Activated naive CD8-positive, alpha-beta T cell treated with anti-CD3 and anti-CD28 coated beads, Interleukin-2, amount 10 ng/mL, durations not matched to agents 7 days and 5 days (primary cell): Measurements from ENCODE around the gene CSNK2A1. TPM values are rescaled to one million over a fixed set of nuclear protein-coding genes. Genes with fewer than 3 reads are reported as not detected.
"Not testable (repeated sequence)": the region's sequence is repeated elsewhere in the genome, so short reads cannot be mapped to it uniquely, and the experiment has no call there.

ENCODE experiments used
- ATAC-seq: fragments of 150-1000 bp; cut with Tn5 transposase; one replicate; pipeline ENCODE4 v1.10.0; 2021; ENCODE audit warnings: low read depth, moderate library complexity
- POLR2A ChIA-PET: fragments of 350-600 bp; sonication (Branson Sonifier 250); formaldehyde crosslinking; loops from one replicate; lab custom pipeline; 2021; ENCODE audit warnings: antibody characterized with exemption; lab: Charles Lee
- DNase-seq: peaks from one replicate; pipeline ENCODE4 v3.0.0; 2021
- H3K27ac Mint-ChIP-seq: one replicate; pipeline ENCODE4 v1.8.0; 2022; ENCODE audit warnings: mild to moderate bottlenecking, mixed read lengths
- H3K27me3 Mint-ChIP-seq: one replicate; pipeline ENCODE4 v1.8.0; 2022; ENCODE audit warnings: mild to moderate bottlenecking, moderate library complexity, mixed read lengths
- H3K36me3 Mint-ChIP-seq: one replicate; pipeline ENCODE4 v1.8.0; 2021; ENCODE audit warnings: mild to moderate bottlenecking, mixed read lengths
- H3K4me1 Mint-ChIP-seq: one replicate; pipeline ENCODE4 v1.8.0; 2021; ENCODE audit warnings: mixed read lengths
- H3K4me3 Mint-ChIP-seq: one replicate; pipeline ENCODE4 v1.8.0; 2022; ENCODE audit warnings: mild to moderate bottlenecking, moderate library complexity, mixed read lengths
- H3K9me3 Mint-ChIP-seq: one replicate; pipeline ENCODE4 v1.8.0; 2021; ENCODE audit warnings: mixed read lengths
- total RNA-seq, 2 experiments: library from RNA; stranded (reverse); gene quantifications; one replicate each; pipeline ENCODE4 v1.2.3, GENCODE V29; 2021

CSNK2A1 gene
- total RNA-seq = 100 to 1,000 TPM; 113 to 114 TPM

- peaks cover 34% of the 10 kb centered on the region for H3K36me3 Mint-ChIP-seq
- DNase-seq (peak; percentile 97), ATAC-seq (peak; percentile 94)
- POLR2A ChIA-PET = interaction anchor here (0.9 to 2.3 kb wide), 6 partner anchors 35 to 247 kb away, joined by 3 to 8 read pairs (median 4); partner anchors contain the start of genes TRIB3 and ZCCHC3
- peaks cover 9% of the 10 kb centered on the region for H3K9me3 Mint-ChIP-seq
- H3K4me1 Mint-ChIP-seq = peaks cover 27% of the 10 kb centered on the region
- H3K27me3 Mint-ChIP-seq = peaks cover 4% of the 10 kb centered on the region
- peak within 1 kb of the TSS; percentile 83 for H3K4me3 Mint-ChIP-seq
- H3K27ac Mint-ChIP-seq = peak within 1 kb of the TSS; percentile 98
Observed at GRCh38 chr20:543369-544152, at the start of gene CSNK2A1. CSNK2A1 (minus strand) TSS chr20:543790; CDS start chr20:508551, 35,239 bp downstream.

- no peak overlapping the region for H3K4me3 Mint-ChIP-seq
- DNase-seq = no peak
- no peak overlapping the region for H3K27ac Mint-ChIP-seq
- H3K9me3 Mint-ChIP-seq = no peaks in the 10 kb centered on the region
- POLR2A ChIA-PET = no interaction called here
- no peak for ATAC-seq
- no peaks in the 10 kb centered on the region for H3K27me3 Mint-ChIP-seq
- no peaks in the 10 kb centered on the region for H3K4me1 Mint-ChIP-seq
- no peaks in the 10 kb centered on the region for H3K36me3 Mint-ChIP-seq
Observed at GRCh38 chr20:592506-592905, 48.9 kb upstream of the CSNK2A1 start.

GRCh38 chr20:591941-592340 is 48.4 kb upstream of the CSNK2A1 start:
- H3K9me3 Mint-ChIP-seq = no peaks in the 10 kb centered on the region
- no peak overlapping the region for H3K27ac Mint-ChIP-seq
- ATAC-seq (no peak), DNase-seq (no peak)
- no peaks in the 10 kb centered on the region for H3K4me1 Mint-ChIP-seq
- POLR2A ChIA-PET = no interaction called here
- no peak overlapping the region for H3K4me3 Mint-ChIP-seq
- no peaks in the 10 kb centered on the region for H3K27me3 Mint-ChIP-seq
- no peaks in the 10 kb centered on the region for H3K36me3 Mint-ChIP-seq

- DNase-seq (no peak), ATAC-seq (no peak)
- Mint-ChIP-seq H3K9me3 (no peaks in the 10 kb centered on the region), H3K4me1 (no peaks in the 10 kb centered on the region), H3K4me3 (no peak overlapping the region), H3K27me3 (no peaks in the 10 kb centered on the region), H3K36me3 (no peaks in the 10 kb centered on the region), H3K27ac (no peak overlapping the region)
- POLR2A ChIA-PET = no interaction called here
Observed at GRCh38 chr20:588932-589672, 45.5 kb upstream of the CSNK2A1 start.

GRCh38 chr20:588476-588875 is 44.9 kb upstream of the CSNK2A1 start:
- Mint-ChIP-seq H3K36me3 (no peaks in the 10 kb centered on the region), H3K9me3 (no peaks in the 10 kb centered on the region), H3K27me3 (no peaks in the 10 kb centered on the region), H3K4me1 (no peaks in the 10 kb centered on the region), H3K27ac (no peak overlapping the region), H3K4me3 (no peak overlapping the region)
- ATAC-seq (no peak), DNase-seq (no peak)
- POLR2A ChIA-PET = no interaction called here

GRCh38 chr20:584971-585301 is 41.3 kb upstream of the CSNK2A1 start:
- Mint-ChIP-seq H3K4me3 (no peak overlapping the region), H3K27me3 (no peaks in the 10 kb centered on the region), H3K4me1 (no peaks in the 10 kb centered on the region), H3K9me3 (no peaks in the 10 kb centered on the region), H3K36me3 (no peaks in the 10 kb centered on the region), H3K27ac (no peak overlapping the region)
- DNase-seq (no peak), ATAC-seq (no peak)
- POLR2A ChIA-PET = no interaction called here

GRCh38 chr20:584161-584970 is 40.8 kb upstream of the CSNK2A1 start:
- POLR2A ChIA-PET = no interaction called here
- H3K36me3 Mint-ChIP-seq = no peaks in the 10 kb centered on the region
- H3K4me3 Mint-ChIP-seq = no peak overlapping the region
- H3K4me1 Mint-ChIP-seq = no peaks in the 10 kb centered on the region
- DNase-seq = no peak
- no peaks in the 10 kb centered on the region for H3K9me3 Mint-ChIP-seq
- H3K27me3 Mint-ChIP-seq = no peaks in the 10 kb centered on the region
- H3K27ac Mint-ChIP-seq = no peak overlapping the region
- ATAC-seq = no peak

- POLR2A ChIA-PET = no interaction called here
- DNase-seq = no peak
- H3K27ac Mint-ChIP-seq = no peak overlapping the region
- no peaks in the 10 kb centered on the region for H3K27me3 Mint-ChIP-seq
- H3K4me1 Mint-ChIP-seq = no peaks in the 10 kb centered on the region
- ATAC-seq = no peak
- no peaks in the 10 kb centered on the region for H3K36me3 Mint-ChIP-seq
- H3K4me3 Mint-ChIP-seq = no peak overlapping the region
- H3K9me3 Mint-ChIP-seq = no peaks in the 10 kb centered on the region
Observed at GRCh38 chr20:582204-582603, 38.6 kb upstream of the CSNK2A1 start.

- DNase-seq, H3K9me3 Mint-ChIP-seq, ATAC-seq, H3K36me3 Mint-ChIP-seq, POLR2A ChIA-PET, H3K27me3 Mint-ChIP-seq, H3K4me3 Mint-ChIP-seq, H3K27ac Mint-ChIP-seq, H3K4me1 Mint-ChIP-seq: not testable (repeated sequence)
Observed at GRCh38 chr20:578940-579690, 35.5 kb upstream of the CSNK2A1 start.

GRCh38 chr20:577167-577791 is 33.7 kb upstream of the CSNK2A1 start:
- Mint-ChIP-seq H3K4me3 (no peak overlapping the region), H3K27me3 (peaks cover 7% of the 10 kb centered on the region), H3K27ac (no peak overlapping the region), H3K9me3 (no peaks in the 10 kb centered on the region), H3K36me3 (no peaks in the 10 kb centered on the region), H3K4me1 (no peaks in the 10 kb centered on the region)
- POLR2A ChIA-PET = no interaction called here
- no peak for ATAC-seq
- no peak for DNase-seq

GRCh38 chr20:576156-576555 is 32.6 kb upstream of the CSNK2A1 start:
- no peaks in the 10 kb centered on the region for H3K4me1 Mint-ChIP-seq
- no peak overlapping the region for H3K27ac Mint-ChIP-seq
- no peak for ATAC-seq
- no peak for DNase-seq
- no peak overlapping the region for H3K4me3 Mint-ChIP-seq
- H3K9me3 Mint-ChIP-seq = no peaks in the 10 kb centered on the region
- POLR2A ChIA-PET = no interaction called here
- H3K27me3 Mint-ChIP-seq = peaks cover 12% of the 10 kb centered on the region
- H3K36me3 Mint-ChIP-seq = no peaks in the 10 kb centered on the region

- ATAC-seq (no peak), DNase-seq (no peak)
- Mint-ChIP-seq H3K4me3 (no peak overlapping the region), H3K36me3 (no peaks in the 10 kb centered on the region), H3K9me3 (no peaks in the 10 kb centered on the region), H3K27ac (no peak overlapping the region), H3K27me3 (peaks cover 12% of the 10 kb centered on the region), H3K4me1 (no peaks in the 10 kb centered on the region)
- POLR2A ChIA-PET = no interaction called here
Observed at GRCh38 chr20:575230-575629, 31.6 kb upstream of the CSNK2A1 start.
